SU-DHL-6 (cell line): Measurements from ENCODE around the gene CBS.
"Not testable (repeated sequence)": the region's sequence is repeated elsewhere in the genome, so short reads cannot be mapped to it uniquely, and the experiment has no call there.

Experiments
- CTCF ChIP-seq: fragments of 200-600 bp; sonication (generic); IDR thresholded peaks from one replicate; pipeline ENCODE4 v1.5.1; 2017; ENCODE audit warnings: antibody characterized with exemption, mild to moderate bottlenecking, low read length, moderate library complexity; ENCODE audit not compliant: insufficient read depth, poor library complexity, severe bottlenecking
- EZH2phosphoT487 ChIP-seq: fragments of 200-600 bp; sonication (generic), shearing (Covaris generic); conservative IDR thresholded peaks from 2 replicates; pipeline ENCODE4 v1.6.1; 2018; ENCODE audit warnings: mild to moderate bottlenecking, antibody characterized with exemption, low read length, moderate library complexity, mixed read lengths

DNA sequence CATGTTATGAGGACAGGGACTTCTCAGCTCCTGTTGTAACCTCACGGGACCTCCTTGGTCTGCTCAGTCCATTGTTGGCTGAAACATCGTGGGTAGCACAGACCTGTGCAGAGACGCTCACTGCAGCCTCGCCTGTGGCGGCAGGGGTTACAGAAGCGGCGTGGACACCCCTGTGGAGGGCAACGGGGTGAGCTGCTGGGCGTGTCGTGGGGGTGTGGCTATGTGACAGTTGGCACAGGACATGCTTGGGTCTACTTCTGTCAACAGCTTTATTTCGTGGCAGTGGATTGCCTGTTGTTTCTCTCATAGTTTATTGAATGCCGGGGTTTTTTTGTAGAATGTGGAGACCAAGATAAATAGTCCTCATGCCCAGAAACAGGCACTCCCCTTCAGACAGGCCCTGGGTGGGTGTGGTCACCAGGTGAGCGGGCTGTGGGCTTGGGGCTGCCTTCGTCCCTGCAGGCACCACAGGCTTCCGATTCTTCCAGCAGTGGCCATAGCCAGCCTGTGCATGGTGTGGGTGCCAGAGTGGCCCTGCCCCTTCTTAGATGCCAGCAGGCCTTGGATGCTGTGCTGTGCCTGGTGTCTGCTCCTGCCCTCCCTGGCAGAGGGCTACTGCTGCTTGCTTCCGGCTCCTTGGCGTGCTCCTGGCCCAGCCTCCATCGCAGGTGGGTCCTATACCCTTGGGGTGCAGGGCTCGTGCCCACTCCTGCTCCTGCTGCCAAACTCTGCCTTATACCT is 37.5 kb downstream of the CBS start:
- not testable (repeated sequence) for TF ChIP-seq CTCF, EZH2phosphoT487
